Activated T-cell treated with anti-CD3 and anti-CD28 coated beads, Interleukin-2, amount 50 U/mL, for 4 hours (primary cell): ENCODE results near the gene HES7. TPM values are rescaled to one million over a fixed set of nuclear protein-coding genes. Genes with fewer than 3 reads are reported as not detected.

Experiments
- ATAC-seq, 2 donors: fragments of 200-7000 bp; cut with Tn5 transposase; one replicate each; pipeline ENCODE4 v1.10.0; 2021
- DNase-seq: peaks from one replicate; pipeline ENCODE4 v3.0.0-alpha.2; 2020
- H3K27me3 Mint-ChIP-seq: one replicate; pipeline ENCODE4 v1.8.0; 2021; ENCODE audit warnings: low read depth, mixed read lengths
- H3K36me3 Mint-ChIP-seq: one replicate; pipeline ENCODE4 v1.8.0; 2022; ENCODE audit warnings: mixed read lengths; ENCODE audit not compliant: insufficient read depth
- H3K4me1 Mint-ChIP-seq: one replicate; pipeline ENCODE4 v1.8.0; 2021; ENCODE audit warnings: low read depth, mixed read lengths
- H3K4me3 Mint-ChIP-seq: one replicate; pipeline ENCODE4 v1.8.0; 2021; ENCODE audit warnings: mild to moderate bottlenecking, moderate library complexity, mixed read lengths
- H3K9me3 Mint-ChIP-seq: one replicate; pipeline ENCODE4 v1.8.0; 2021; ENCODE audit warnings: mixed read lengths
- total RNA-seq, 3 donors: library from RNA; stranded (reverse); gene quantifications; one replicate each; pipeline ENCODE4 v1.2.1, GENCODE V29; 2021

HES7 gene
- total RNA-seq, 3 donors from 2014 or later: 1.2 to 1.7 (median 1.4) TPM

GRCh38 chr17:8124350-8125153, 646 bp upstream of the HES7 start:
- H3K4me3 Mint-ChIP-seq: peak overlapping the region; percentile 87
- no peak for DNase-seq
- H3K4me1 Mint-ChIP-seq: peaks cover 58% of the 10 kb centered on the region
- H3K9me3 Mint-ChIP-seq: no peaks in the 10 kb centered on the region
- H3K27me3 Mint-ChIP-seq: peaks cover 35% of the 10 kb centered on the region
- H3K36me3 Mint-ChIP-seq: no peaks in the 10 kb centered on the region
- no peak for ATAC-seq

GRCh38 chr17:8122924-8123694, 797 bp downstream of the HES7 start:
- Mint-ChIP-seq H3K4me3 (peak overlapping the region; percentile 87), H3K4me1 (peaks cover 69% of the 10 kb centered on the region), H3K27me3 (peaks cover 38% of the 10 kb centered on the region), H3K9me3 (no peaks in the 10 kb centered on the region), H3K36me3 (no peaks in the 10 kb centered on the region)
- DNase-seq: peak; percentile 42
- ATAC-seq: peak; percentile 11 to 23

- Mint-ChIP-seq H3K4me3 (peak overlapping the region; percentile 87), H3K27me3 (peaks cover 41% of the 10 kb centered on the region)
Measured at GRCh38 chr17:8122422-8122923, 1.4 kb downstream of the HES7 start.

GRCh38 chr17:8121681-8122421, 2.1 kb downstream of the HES7 start:
- H3K9me3 Mint-ChIP-seq: no peaks in the 10 kb centered on the region
- DNase-seq: peak; percentile 41
- H3K27me3 Mint-ChIP-seq: peaks cover 40% of the 10 kb centered on the region
- peaks cover 71% of the 10 kb centered on the region for H3K4me1 Mint-ChIP-seq
- H3K4me3 Mint-ChIP-seq: peak overlapping the region; percentile 87
- no peaks in the 10 kb centered on the region for H3K36me3 Mint-ChIP-seq
- peak; percentile 6 to 7 for ATAC-seq

More at GRCh38 chr17:8122422-8122923, 1.4 kb downstream of the HES7 start:
- DNase-seq (no peak), ATAC-seq (no peak)
- H3K9me3 Mint-ChIP-seq: no peaks in the 10 kb centered on the region
- no peaks in the 10 kb centered on the region for H3K36me3 Mint-ChIP-seq
- H3K4me1 Mint-ChIP-seq: peaks cover 76% of the 10 kb centered on the region

GRCh38 chr17:8121407-8121680, 2.6 kb downstream of the HES7 start:
- peaks cover 71% of the 10 kb centered on the region for H3K4me1 Mint-ChIP-seq
- H3K36me3 Mint-ChIP-seq: no peaks in the 10 kb centered on the region
- H3K4me3 Mint-ChIP-seq: peak overlapping the region; percentile 85
- no peak for DNase-seq
- H3K27me3 Mint-ChIP-seq: peaks cover 45% of the 10 kb centered on the region
- no peak for ATAC-seq
- no peaks in the 10 kb centered on the region for H3K9me3 Mint-ChIP-seq

GRCh38 chr17:8120520-8121406, 3.1 kb downstream of the HES7 start:
- Mint-ChIP-seq H3K9me3 (no peaks in the 10 kb centered on the region), H3K27me3 (peaks cover 51% of the 10 kb centered on the region)
- peak; percentile 72 for DNase-seq

GRCh38 chr17:8119581-8120519, 4.1 kb downstream of the HES7 start:
- peaks cover 59% of the 10 kb centered on the region for H3K4me1 Mint-ChIP-seq
- peak; percentile 25 for ATAC-seq
- no peaks in the 10 kb centered on the region for H3K36me3 Mint-ChIP-seq

More at GRCh38 chr17:8120520-8121406, 3.1 kb downstream of the HES7 start:
- peak; percentile 10 to 11 for ATAC-seq
- Mint-ChIP-seq H3K4me3 (peak overlapping the region; percentile 85), H3K36me3 (no peaks in the 10 kb centered on the region), H3K4me1 (peaks cover 67% of the 10 kb centered on the region)

GRCh38 chr17:8118769-8119580, 4.9 kb downstream of the HES7 start:
- Mint-ChIP-seq H3K4me3 (peak overlapping the region; percentile 92), H3K27me3 (peaks cover 52% of the 10 kb centered on the region), H3K36me3 (no peaks in the 10 kb centered on the region), H3K4me1 (peaks cover 50% of the 10 kb centered on the region), H3K9me3 (no peaks in the 10 kb centered on the region)
- ATAC-seq: peak; percentile 70 to 73
- DNase-seq: peak; percentile 83

More at GRCh38 chr17:8119581-8120519, 4.1 kb downstream of the HES7 start:
- Mint-ChIP-seq H3K27me3 (peaks cover 54% of the 10 kb centered on the region), H3K4me3 (peak overlapping the region; percentile 85), H3K9me3 (no peaks in the 10 kb centered on the region)
- peak; percentile 80 for DNase-seq

GRCh38 chr17:8117980-8118768, 5.7 kb downstream of the HES7 start, which contains the start of gene ALOXE3:
ALOXE3 (minus strand) TSS chr17:8118514; CDS start chr17:8117990, 524 bp downstream.
- ATAC-seq (peak; percentile 4 to 10), DNase-seq (peak; percentile 25)
- Mint-ChIP-seq H3K4me3 (peak within 1 kb of the TSS; percentile 92), H3K9me3 (no peaks in the 10 kb centered on the region), H3K27me3 (peaks cover 51% of the 10 kb centered on the region), H3K36me3 (no peaks in the 10 kb centered on the region), H3K4me1 (peaks cover 44% of the 10 kb centered on the region)

GRCh38 chr17:8117367-8117979, 6.4 kb downstream of the HES7 start:
- ATAC-seq: no peak
- Mint-ChIP-seq H3K9me3 (no peaks in the 10 kb centered on the region), H3K27me3 (peaks cover 55% of the 10 kb centered on the region), H3K4me1 (peaks cover 39% of the 10 kb centered on the region), H3K4me3 (peak overlapping the region; percentile 92), H3K36me3 (no peaks in the 10 kb centered on the region)
- no peak for DNase-seq

- DNase-seq: no peak
- H3K4me3 Mint-ChIP-seq: peak overlapping the region; percentile 30
- H3K36me3 Mint-ChIP-seq: no peaks in the 10 kb centered on the region
- no peak for ATAC-seq
- H3K4me1 Mint-ChIP-seq: peaks cover 37% of the 10 kb centered on the region
- H3K27me3 Mint-ChIP-seq: peaks cover 56% of the 10 kb centered on the region
- no peaks in the 10 kb centered on the region for H3K9me3 Mint-ChIP-seq
Measured at GRCh38 chr17:8116776-8117175, 7.1 kb downstream of the HES7 start.
